Measurements from ENCODE around the gene TSPAN13. TPM values are rescaled to one million over a fixed set of nuclear protein-coding genes. Genes with fewer than 3 reads are reported as not detected.

The TSPAN13 gene
- total RNA-seq, 6 experiments from 2014 or later = 19.5 to 60.9 (median 23.4) TPM

DNA sequence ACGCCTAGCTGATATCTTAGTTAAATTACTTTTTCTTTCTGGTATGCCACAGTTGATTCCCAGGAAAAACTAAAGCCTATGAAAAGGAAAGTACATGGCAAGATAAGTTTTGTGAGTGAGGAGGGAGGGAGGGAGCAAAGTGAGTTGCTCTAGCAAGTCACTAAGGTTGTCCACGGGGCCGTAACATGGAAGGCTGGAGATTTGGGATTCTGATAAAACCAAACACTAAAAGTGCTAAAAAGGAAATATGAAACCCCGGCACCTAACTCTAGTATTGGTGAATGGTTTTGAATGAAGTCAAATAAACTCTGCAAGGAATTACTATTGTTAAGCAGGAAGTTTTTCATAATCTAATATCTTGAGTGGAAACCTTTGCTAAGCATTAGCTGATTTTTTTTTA is 49.6 kb downstream of the TSPAN13 start:
- H3K9me3 Mint-ChIP-seq = no peaks in the 10 kb centered on the region
- H3K27ac Mint-ChIP-seq = no peak overlapping the region
- H3K4me3 Mint-ChIP-seq = no peak overlapping the region
- H3K27me3 Mint-ChIP-seq (ENCODE audit: insufficient read depth) = no peaks in the 10 kb centered on the region
- TF ChIP-seq, protein P1, sequence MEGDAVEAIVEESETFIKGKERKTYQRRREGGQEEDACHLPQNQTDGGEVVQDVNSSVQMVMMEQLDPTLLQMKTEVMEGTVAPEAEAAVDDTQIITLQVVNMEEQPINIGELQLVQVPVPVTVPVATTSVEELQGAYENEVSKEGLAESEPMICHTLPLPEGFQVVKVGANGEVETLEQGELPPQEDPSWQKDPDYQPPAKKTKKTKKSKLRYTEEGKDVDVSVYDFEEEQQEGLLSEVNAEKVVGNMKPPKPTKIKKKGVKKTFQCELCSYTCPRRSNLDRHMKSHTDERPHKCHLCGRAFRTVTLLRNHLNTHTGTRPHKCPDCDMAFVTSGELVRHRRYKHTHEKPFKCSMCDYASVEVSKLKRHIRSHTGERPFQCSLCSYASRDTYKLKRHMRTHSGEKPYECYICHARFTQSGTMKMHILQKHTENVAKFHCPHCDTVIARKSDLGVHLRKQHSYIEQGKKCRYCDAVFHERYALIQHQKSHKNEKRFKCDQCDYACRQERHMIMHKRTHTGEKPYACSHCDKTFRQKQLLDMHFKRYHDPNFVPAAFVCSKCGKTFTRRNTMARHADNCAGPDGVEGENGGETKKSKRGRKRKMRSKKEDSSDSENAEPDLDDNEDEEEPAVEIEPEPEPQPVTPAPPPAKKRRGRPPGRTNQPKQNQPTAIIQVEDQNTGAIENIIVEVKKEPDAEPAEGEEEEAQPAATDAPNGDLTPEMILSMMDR (IDR thresholded peaks at IDR 0.05) = no peak
- H3K4me1 Mint-ChIP-seq (ENCODE audit: low read depth) = peaks cover 27% of the 10 kb centered on the region
- no peaks in the 10 kb centered on the region for H3K36me3 Mint-ChIP-seq (ENCODE audit: low read depth)
- DNase-seq = no peak

DNA sequence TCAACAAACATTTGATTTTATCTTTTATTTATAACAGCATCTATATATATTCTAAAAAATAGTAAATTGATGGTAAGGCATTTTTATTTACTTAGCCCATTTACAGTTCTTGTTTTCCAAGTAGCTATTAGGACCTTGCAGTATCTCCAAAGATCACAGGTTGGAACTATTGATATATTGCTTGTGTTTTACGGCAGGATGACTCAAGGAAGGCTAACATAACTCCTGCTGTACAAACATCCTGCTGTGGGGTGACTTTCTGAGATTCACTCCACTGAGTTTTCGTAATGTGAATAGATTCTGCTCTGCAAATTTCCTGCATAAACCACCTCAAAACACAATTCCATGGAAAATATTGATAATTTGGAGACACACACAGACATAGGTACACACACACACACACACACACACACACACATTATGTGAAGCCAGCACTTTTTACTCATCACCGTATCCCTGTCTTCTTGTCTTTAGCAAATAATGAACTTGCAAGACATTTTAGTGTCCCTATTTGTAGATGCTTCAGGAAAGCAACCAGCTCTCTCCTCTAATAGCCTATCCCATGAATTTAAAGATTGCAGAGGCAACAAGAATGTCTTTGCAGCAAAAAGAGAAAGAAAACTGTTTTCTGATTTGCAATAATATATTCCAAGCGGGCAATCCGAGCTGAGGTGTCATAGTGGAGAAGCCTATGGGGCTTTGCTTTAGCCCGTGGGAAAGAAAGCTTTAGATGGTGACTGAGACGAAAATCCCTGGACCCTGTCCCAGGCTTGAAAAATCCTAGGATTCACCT is 50.5 kb downstream of the TSPAN13 start:
- H3K4me3 Mint-ChIP-seq = no peak overlapping the region
- no peaks in the 10 kb centered on the region for H3K9me3 Mint-ChIP-seq
- TF ChIP-seq, protein P1 (IDR thresholded peaks at IDR 0.05) = no peak
- DNase-seq = no peak
- no peak overlapping the region; the same call in 1 of the 2 replicates for H3K27ac Mint-ChIP-seq
- H3K27me3 Mint-ChIP-seq (ENCODE audit: insufficient read depth) = no peaks in the 10 kb centered on the region
- no peaks in the 10 kb centered on the region for H3K36me3 Mint-ChIP-seq (ENCODE audit: low read depth)
- H3K4me1 Mint-ChIP-seq (ENCODE audit: low read depth) = peaks cover 27% of the 10 kb centered on the region

DNA sequence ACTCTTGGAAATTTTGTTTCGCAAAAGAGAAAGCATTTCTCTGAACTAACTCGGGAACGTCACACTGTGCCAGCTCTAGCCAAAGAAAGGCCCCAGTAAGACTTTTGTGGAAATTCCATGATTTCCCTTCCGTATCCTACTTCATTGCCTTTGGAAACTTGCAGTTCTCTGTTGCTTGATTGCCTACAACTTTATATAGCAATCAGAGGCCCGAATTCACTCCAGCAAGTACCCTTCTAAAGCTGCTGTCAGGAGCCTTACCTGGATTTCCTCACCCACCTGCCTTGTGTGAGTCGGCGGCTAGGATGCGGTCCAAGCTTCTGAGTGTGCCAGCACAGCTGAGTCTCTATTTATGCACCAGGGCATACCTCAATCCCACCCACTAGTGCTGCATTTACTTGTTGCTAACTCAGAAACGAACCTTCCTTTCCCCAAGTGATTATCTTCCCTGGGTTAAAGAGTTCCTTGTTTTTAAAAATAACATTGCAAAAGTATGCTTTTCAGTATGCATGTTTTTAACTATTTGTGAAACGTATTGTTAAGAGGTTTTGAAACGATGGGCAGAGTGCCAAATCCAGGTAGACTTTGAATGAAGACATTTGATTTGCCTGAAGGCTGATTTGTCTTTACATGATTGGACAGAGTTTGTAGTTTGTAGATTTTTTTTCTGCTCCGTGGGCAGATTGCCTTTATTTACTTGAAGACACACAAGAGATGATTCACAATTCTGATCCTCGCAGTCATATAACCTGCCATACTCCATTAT is 51.3 kb downstream of the TSPAN13 start, which contains the start of gene AGR2:
TSS of gene AGR2 (minus strand) at position 326 of the 766 bp plus-strand sequence. CDS start 3,203 bp downstream, outside the sequence.
- H3K4me3 Mint-ChIP-seq = no peak within 1 kb of the TSS
- H3K9me3 Mint-ChIP-seq = no peaks in the 10 kb centered on the region
- no peaks in the 10 kb centered on the region for H3K36me3 Mint-ChIP-seq (ENCODE audit: low read depth)
- peaks cover 27% of the 10 kb centered on the region for H3K4me1 Mint-ChIP-seq (ENCODE audit: low read depth)
- DNase-seq = no peak
- TF ChIP-seq, protein P1 (IDR thresholded peaks at IDR 0.05) = no peak
- H3K27ac Mint-ChIP-seq = no peak within 1 kb of the TSS; the same call in 1 of the 2 replicates
- H3K27me3 Mint-ChIP-seq (ENCODE audit: insufficient read depth) = no peaks in the 10 kb centered on the region

DNA sequence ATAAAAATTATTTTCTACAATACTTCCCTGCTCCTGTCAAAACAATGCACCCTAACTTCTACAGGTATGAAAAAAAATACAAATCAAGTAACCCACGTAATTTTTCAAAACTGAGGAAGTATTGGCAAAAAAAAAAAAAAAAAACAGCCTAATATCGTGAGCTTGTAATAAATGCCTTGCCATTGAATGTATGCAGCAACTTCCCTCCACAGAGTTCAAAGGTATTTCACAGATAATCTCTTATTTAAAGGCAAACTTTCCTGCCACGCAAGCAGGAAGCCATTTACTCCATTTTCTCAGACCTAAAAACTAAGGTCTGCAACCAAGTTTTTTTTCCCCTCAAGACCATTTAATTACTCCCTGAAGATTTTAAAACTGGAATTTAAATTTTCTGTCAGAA is 51.9 kb downstream of the TSPAN13 start:
- Mint-ChIP-seq H3K4me3 (no peak overlapping the region), H3K36me3 (ENCODE audit: low read depth) (no peaks in the 10 kb centered on the region), H3K4me1 (ENCODE audit: low read depth) (peaks cover 27% of the 10 kb centered on the region), H3K27ac (no peak overlapping the region), H3K27me3 (ENCODE audit: insufficient read depth) (no peaks in the 10 kb centered on the region), H3K9me3 (no peaks in the 10 kb centered on the region)
- TF ChIP-seq, protein P1 (IDR thresholded peaks at IDR 0.05) = no peak
- DNase-seq = no peak

DNA sequence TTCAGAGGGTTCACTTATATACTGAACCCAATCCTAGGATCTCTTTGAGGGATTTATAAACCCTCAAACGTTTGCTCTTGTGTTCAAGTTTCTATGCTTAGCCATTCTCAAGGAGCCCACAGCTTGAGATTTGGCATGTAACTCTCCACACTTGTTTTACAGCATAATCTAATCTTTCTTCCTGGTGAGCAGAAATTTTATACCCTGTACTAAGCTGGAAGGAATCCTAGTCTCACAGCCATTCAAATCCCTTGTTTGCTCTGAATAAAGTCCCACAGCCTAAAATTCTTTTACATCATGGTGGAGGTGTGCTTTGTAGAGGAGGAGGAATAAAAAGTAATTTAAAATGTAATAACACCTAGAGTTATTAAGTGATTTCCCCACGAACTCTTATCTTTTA is 56.6 kb downstream of the TSPAN13 start:
- TF ChIP-seq, protein P1 (IDR thresholded peaks at IDR 0.05) = no peak
- H3K36me3 Mint-ChIP-seq (ENCODE audit: low read depth) = no peaks in the 10 kb centered on the region
- H3K4me3 Mint-ChIP-seq = no peak overlapping the region
- no peak overlapping the region for H3K27ac Mint-ChIP-seq
- DNase-seq = no peak
- H3K4me1 Mint-ChIP-seq (ENCODE audit: low read depth) = peaks cover 20% of the 10 kb centered on the region
- no peaks in the 10 kb centered on the region for H3K9me3 Mint-ChIP-seq
- H3K27me3 Mint-ChIP-seq (ENCODE audit: insufficient read depth) = no peaks in the 10 kb centered on the region

Measured in HFFc6 (cell line).